ENCODE measurements around the gene ACSM2A.
"Not testable (repeated sequence)": the region's sequence is repeated elsewhere in the genome, so short reads cannot be mapped to it uniquely, and the experiment has no call there.

Gene ACSM2A

GRCh38 chr16:20531795-20532194 lies 80.5 kb downstream of the ACSM2A start:
- not testable (repeated sequence) for H3K23ac ChIP-seq (ENCODE audit: low read depth, low read length, poor library complexity); H3K4me3 ChIP-seq (ENCODE audit: low read length in 2 of 2); H2BK5ac ChIP-seq (ENCODE audit: low read length); H3K18ac ChIP-seq (ENCODE audit: low read length); H3K14ac ChIP-seq (ENCODE audit: low read length); H4K91ac ChIP-seq (ENCODE audit: low read depth, low read length, poor library complexity); H3K27ac ChIP-seq (replicated peaks; ENCODE audit: low read length); H2AK5ac ChIP-seq (ENCODE audit: low read depth, low read length); H3K9me3 ChIP-seq (replicated peaks in 1 of 2; ENCODE audit: control insufficient read depth in 2 of 2, insufficient read depth in 1 of 2, low read depth in 1 of 2, low read length in 2 of 2); H3K4me2 ChIP-seq (ENCODE audit: insufficient read depth, low read length, poor library complexity, severe bottlenecking); H3K4me1 ChIP-seq (ENCODE audit: control insufficient read depth in 2 of 2, insufficient read depth in 1 of 2, low read depth in 1 of 2, low read length in 2 of 2); H2BK12ac ChIP-seq (ENCODE audit: low read length); H2BK120ac ChIP-seq (ENCODE audit: low read depth, low read length); DNase-seq (ENCODE audit: low spot score); H3K27me3 ChIP-seq (ENCODE audit: control insufficient read depth in 3 of 3, insufficient read depth in 3 of 3, low read depth in 1 of 3, low read length in 3 of 3); H4K8ac ChIP-seq (ENCODE audit: low read depth, low read length); H2BK15ac ChIP-seq (ENCODE audit: low read length); H3K4ac ChIP-seq (ENCODE audit: low read length); H2AFZ ChIP-seq (ENCODE audit: low read length); H3K36me3 ChIP-seq (replicated peaks in 1 of 2; ENCODE audit: control insufficient read depth in 2 of 2, insufficient read depth in 2 of 2, low read length in 2 of 2); H3K9ac ChIP-seq (ENCODE audit: low read depth, low read length, poor library complexity); H3K79me1 ChIP-seq (ENCODE audit: low read depth, low read length)
- no CpG with 5 or more reads among the region's 13 CpGs for WGBS, 2 donors (ENCODE audit: extremely low coverage in 2 of 2, insufficient read length in 2 of 2, insufficient replicate concordance in 1 of 2)

GRCh38 chr16:20532284-20532792 lies 81.0 kb downstream of the ACSM2A start:
- not testable (repeated sequence) for H2BK5ac ChIP-seq (ENCODE audit: low read length); H3K36me3 ChIP-seq (replicated peaks in 1 of 2; ENCODE audit: control insufficient read depth in 2 of 2, insufficient read depth in 2 of 2, low read length in 2 of 2); H3K27me3 ChIP-seq (ENCODE audit: control insufficient read depth in 3 of 3, insufficient read depth in 3 of 3, low read depth in 1 of 3, low read length in 3 of 3); H3K23ac ChIP-seq (ENCODE audit: low read depth, low read length, poor library complexity); H4K8ac ChIP-seq (ENCODE audit: low read depth, low read length); H2AK5ac ChIP-seq (ENCODE audit: low read depth, low read length); H3K4ac ChIP-seq (ENCODE audit: low read length); H3K4me3 ChIP-seq (ENCODE audit: low read length in 2 of 2); H2BK15ac ChIP-seq (ENCODE audit: low read length); H4K91ac ChIP-seq (ENCODE audit: low read depth, low read length, poor library complexity); DNase-seq (ENCODE audit: low spot score); H2BK12ac ChIP-seq (ENCODE audit: low read length); H3K18ac ChIP-seq (ENCODE audit: low read length); H2BK120ac ChIP-seq (ENCODE audit: low read depth, low read length); H3K9ac ChIP-seq (ENCODE audit: low read depth, low read length, poor library complexity); H3K4me1 ChIP-seq (ENCODE audit: control insufficient read depth in 2 of 2, insufficient read depth in 1 of 2, low read depth in 1 of 2, low read length in 2 of 2); H3K9me3 ChIP-seq (replicated peaks in 1 of 2; ENCODE audit: control insufficient read depth in 2 of 2, insufficient read depth in 1 of 2, low read depth in 1 of 2, low read length in 2 of 2); H3K14ac ChIP-seq (ENCODE audit: low read length); H2AFZ ChIP-seq (ENCODE audit: low read length); H3K79me1 ChIP-seq (ENCODE audit: low read depth, low read length); H3K27ac ChIP-seq (replicated peaks; ENCODE audit: low read length); H3K4me2 ChIP-seq (ENCODE audit: insufficient read depth, low read length, poor library complexity, severe bottlenecking)
- WGBS, 2 donors (ENCODE audit: extremely low coverage in 2 of 2, insufficient read length in 2 of 2, insufficient replicate concordance in 1 of 2) = no CpG with 5 or more reads among the region's 3 CpGs

GRCh38 chr16:20536669-20537068 lies 85.3 kb downstream of the ACSM2A start:
- H2AFZ ChIP-seq (ENCODE audit: low read length); H3K4me1 ChIP-seq (ENCODE audit: control insufficient read depth in 2 of 2, insufficient read depth in 1 of 2, low read depth in 1 of 2, low read length in 2 of 2); H3K4ac ChIP-seq (ENCODE audit: low read length); H3K14ac ChIP-seq (ENCODE audit: low read length); H3K27me3 ChIP-seq (ENCODE audit: control insufficient read depth in 3 of 3, insufficient read depth in 3 of 3, low read depth in 1 of 3, low read length in 3 of 3); H2BK12ac ChIP-seq (ENCODE audit: low read length); H4K91ac ChIP-seq (ENCODE audit: low read depth, low read length, poor library complexity); H2BK120ac ChIP-seq (ENCODE audit: low read depth, low read length); H2BK5ac ChIP-seq (ENCODE audit: low read length); H3K9ac ChIP-seq (ENCODE audit: low read depth, low read length, poor library complexity); H3K27ac ChIP-seq (replicated peaks; ENCODE audit: low read length); H2AK5ac ChIP-seq (ENCODE audit: low read depth, low read length); H3K23ac ChIP-seq (ENCODE audit: low read depth, low read length, poor library complexity); H3K4me3 ChIP-seq (ENCODE audit: low read length in 2 of 2); H3K18ac ChIP-seq (ENCODE audit: low read length); H3K4me2 ChIP-seq (ENCODE audit: insufficient read depth, low read length, poor library complexity, severe bottlenecking); H4K8ac ChIP-seq (ENCODE audit: low read depth, low read length); DNase-seq (ENCODE audit: low spot score); H3K79me1 ChIP-seq (ENCODE audit: low read depth, low read length); H3K36me3 ChIP-seq (replicated peaks in 1 of 2; ENCODE audit: control insufficient read depth in 2 of 2, insufficient read depth in 2 of 2, low read length in 2 of 2); H2BK15ac ChIP-seq (ENCODE audit: low read length); H3K9me3 ChIP-seq (replicated peaks in 1 of 2; ENCODE audit: control insufficient read depth in 2 of 2, insufficient read depth in 1 of 2, low read depth in 1 of 2, low read length in 2 of 2): not testable (repeated sequence)
- 100% methylated on average over 1 of the region's 1 CpG; no CpG with 5 or more reads in 1 of the 2 donors for WGBS, 2 donors (ENCODE audit: extremely low coverage in 2 of 2, insufficient read length in 2 of 2, insufficient replicate concordance in 1 of 2)
